ENCODE data around the gene NTMT2.

NTMT2 gene

GRCh38 chr1:170145770-170146676 is at the start of gene NTMT2:
NTMT2 (plus strand) TSS chr1:170145959; CDS start chr1:170146108, 149 bp downstream.
- Histone ChIP-seq H3K27ac (ENCODE audit: low read length) (no peak within 1 kb of the TSS), H3K9me3 (replicated peaks; ENCODE audit: insufficient read depth, low read length) (no peaks in the 10 kb centered on the region), H3K36me3 (replicated peaks; ENCODE audit: insufficient read depth, low read length) (no peaks in the 10 kb centered on the region), H3K4me3 (ENCODE audit: low read length) (no peak within 1 kb of the TSS), H3K4me1 (ENCODE audit: low read length) (no peaks in the 10 kb centered on the region), H3K79me2 (ENCODE audit: low read length) (no peaks in the 10 kb centered on the region), H3K4me2 (ENCODE audit: low read depth, low read length) (no peak within 1 kb of the TSS), H3F3A (ENCODE audit: insufficient read depth, low read length) (no peaks in the 10 kb centered on the region), H2AFZ (ENCODE audit: low read length) (no peak within 1 kb of the TSS), H3K9ac (ENCODE audit: low read length) (no peak within 1 kb of the TSS), H4K20me1 (ENCODE audit: insufficient read depth, low read length) (no peaks in the 10 kb centered on the region), H3K27me3 (replicated peaks; ENCODE audit: insufficient read depth, low read length) (no peaks in the 10 kb centered on the region), H3K9me2 (replicated peaks; ENCODE audit: insufficient read depth, low read length) (no peaks in the 10 kb centered on the region)
- no peak for DNase-seq
- TF ChIP-seq CTCF (IDR thresholded peaks at IDR 0.05; ENCODE audit: low read length) (no peak), EZH2phosphoT487 (IDR thresholded peaks at IDR 0.05; ENCODE audit: low read length) (no peak)

- Histone ChIP-seq H4K20me1 (ENCODE audit: insufficient read depth, low read length) (no peaks in the 10 kb centered on the region), H3K27me3 (replicated peaks; ENCODE audit: insufficient read depth, low read length) (no peaks in the 10 kb centered on the region), H3K27ac (ENCODE audit: low read length) (no peak overlapping the region), H3K9ac (ENCODE audit: low read length) (no peak overlapping the region), H3K4me3 (ENCODE audit: low read length) (no peak overlapping the region), H3K4me1 (ENCODE audit: low read length) (no peaks in the 10 kb centered on the region), H3K9me2 (replicated peaks; ENCODE audit: insufficient read depth, low read length) (no peaks in the 10 kb centered on the region), H3K79me2 (ENCODE audit: low read length) (no peaks in the 10 kb centered on the region), H3K36me3 (replicated peaks; ENCODE audit: insufficient read depth, low read length) (no peaks in the 10 kb centered on the region), H3F3A (ENCODE audit: insufficient read depth, low read length) (no peaks in the 10 kb centered on the region), H3K9me3 (replicated peaks; ENCODE audit: insufficient read depth, low read length) (no peaks in the 10 kb centered on the region), H3K4me2 (ENCODE audit: low read depth, low read length) (no peak overlapping the region), H2AFZ (ENCODE audit: low read length) (no peak overlapping the region)
- TF ChIP-seq CTCF (IDR thresholded peaks at IDR 0.05; ENCODE audit: low read length) (no peak), EZH2phosphoT487 (IDR thresholded peaks at IDR 0.05; ENCODE audit: low read length) (no peak), EZH2 (optimal IDR thresholded peaks at IDR 0.05; ENCODE audit: low read depth, low read length) (no peak)
- DNase-seq, result no peak
These were observed 49.6 kb upstream of the NTMT2 start for GRCh38 chr1:170095976-170096748.

- Histone ChIP-seq H3K79me2 (ENCODE audit: low read length) (no peaks in the 10 kb centered on the region), H3K4me1 (ENCODE audit: low read length) (no peaks in the 10 kb centered on the region), H3K4me3 (ENCODE audit: low read length) (no peak overlapping the region), H3K36me3 (replicated peaks; ENCODE audit: insufficient read depth, low read length) (no peaks in the 10 kb centered on the region), H3K27me3 (replicated peaks; ENCODE audit: insufficient read depth, low read length) (no peaks in the 10 kb centered on the region), H3K27ac (ENCODE audit: low read length) (no peak overlapping the region), H3F3A (ENCODE audit: insufficient read depth, low read length) (no peaks in the 10 kb centered on the region), H4K20me1 (ENCODE audit: insufficient read depth, low read length) (no peaks in the 10 kb centered on the region), H3K9me2 (replicated peaks; ENCODE audit: insufficient read depth, low read length) (no peaks in the 10 kb centered on the region), H3K9ac (ENCODE audit: low read length) (no peak overlapping the region), H3K9me3 (replicated peaks; ENCODE audit: insufficient read depth, low read length) (no peaks in the 10 kb centered on the region), H3K4me2 (ENCODE audit: low read depth, low read length) (no peak overlapping the region), H2AFZ (ENCODE audit: low read length) (no peak overlapping the region)
- no peak for DNase-seq
- TF ChIP-seq EZH2phosphoT487 (IDR thresholded peaks at IDR 0.05; ENCODE audit: low read length) (no peak), CTCF (IDR thresholded peaks at IDR 0.05; ENCODE audit: low read length) (no peak), EZH2 (optimal IDR thresholded peaks at IDR 0.05; ENCODE audit: low read depth, low read length) (no peak)
These were observed 48.9 kb upstream of the NTMT2 start for GRCh38 chr1:170096806-170097340.
